Esophagus squamous epithelium (tissue), 4 donors: ENCODE measurements around the gene CSDE1.

ENCODE experiments used
- CTCF ChIP-seq, 6 experiments: fragments of 450-650 bp in 4 of 6; fragments of 200-600 bp in 2 of 6; sonication (generic) in 2 of 6; IDR thresholded peaks; one replicate each; pipeline ENCODE4 v1.5.1; 2016 to 2019; ENCODE audit warnings: antibody characterized with exemption in 6 of 6, mild to moderate bottlenecking in 4 of 6, moderate library complexity in 4 of 6
- POLR2A ChIP-seq, 4 donors: fragments of 450-650 bp; IDR thresholded peaks; one replicate each; pipeline ENCODE4 v1.6.1; 2017; ENCODE audit warnings: antibody characterized with exemption in 4 of 4, mild to moderate bottlenecking in 4 of 4, moderate library complexity in 3 of 4

GRCh38 chr1:114695430-114696058 is 62.2 kb downstream of the CSDE1 start, which contains the start of gene AMPD1:
- TF ChIP-seq POLR2A (IDR thresholded peaks at IDR 0.05) (no peak), CTCF (IDR thresholded peaks at IDR 0.05) (no peak)
